Neural progenitor cell (in vitro differentiated cells): ENCODE data around the gene NDUFAF7. TPM values are rescaled to one million over a fixed set of nuclear protein-coding genes. Genes with fewer than 3 reads are reported as not detected.
A peak's percentile ranks its signal among the peaks of the same experiment; 100 is the strongest.

Experiments used
- DNase-seq: peaks from one replicate; pipeline ENCODE4 v3.0.0-alpha.2; 2016; ENCODE audit warnings: low spot score
- H2AFZ ChIP-seq: fragments of 200-600 bp; sonication (generic); replicated peaks from 2 replicates; pipeline ENCODE4 v1.6.1; 2016; ENCODE audit warnings: antibody characterized with exemption
- H3F3A ChIP-seq: fragments of 200-600 bp; sonication (generic); 2 replicates; pipeline ENCODE4 v1.6.1; 2016; ENCODE audit warnings: antibody characterized with exemption, low read depth
- H3K27ac ChIP-seq: fragments of 200-600 bp; sonication (generic); 2 replicates; pipeline ENCODE4 v1.5.1; 2016; ENCODE audit warnings: mild to moderate bottlenecking
- H3K27me3 ChIP-seq: fragments of 200-600 bp; sonication (generic); 2 replicates; pipeline ENCODE4 v1.6.1; 2016; ENCODE audit warnings: mild to moderate bottlenecking, moderate library complexity
- H3K36me3 ChIP-seq: fragments of 200-600 bp; sonication (generic); 2 replicates; pipeline ENCODE4 v1.5.1; 2016
- H3K4me1 ChIP-seq: fragments of 200-600 bp; sonication (generic); 2 replicates; pipeline ENCODE4 v1.6.1; 2016; ENCODE audit warnings: mixed run types
- H3K4me2 ChIP-seq: fragments of 200-600 bp; sonication (generic); 2 replicates; pipeline ENCODE4 v1.6.1; 2016
- H3K4me3 ChIP-seq: fragments of 200-600 bp; sonication (generic); 2 replicates; pipeline ENCODE4 v1.5.1; 2016
- H3K79me2 ChIP-seq: fragments of 200-600 bp; sonication (generic); 2 replicates; pipeline ENCODE4 v1.6.1; 2016; ENCODE audit warnings: low read depth
- H3K9ac ChIP-seq: fragments of 200-600 bp; sonication (generic); 2 replicates; pipeline ENCODE4 v1.6.1; 2016
- H3K9me3 ChIP-seq: fragments of 200-600 bp; sonication (generic); 2 replicates; pipeline ENCODE4 v1.5.1; 2016; ENCODE audit warnings: low read depth
- H4K20me1 ChIP-seq: fragments of 200-600 bp; sonication (generic); 2 replicates; pipeline ENCODE4 v1.6.1; 2016; ENCODE audit warnings: low read depth
- H3K27ac Mint-ChIP-seq: 3 replicates; pipeline ENCODE4 v1.8.0; 2021; ENCODE audit warnings: mixed read lengths
- H3K27me3 Mint-ChIP-seq: 2 replicates; pipeline ENCODE4 v1.8.0; 2022; ENCODE audit warnings: low read depth, mild to moderate bottlenecking, inconsistent platforms, moderate library complexity, mixed read lengths; ENCODE audit not compliant: insufficient read depth
- H3K36me3 Mint-ChIP-seq: 3 replicates; pipeline ENCODE4 v1.8.0; 2021; ENCODE audit warnings: mixed read lengths
- H3K4me1 Mint-ChIP-seq: 3 replicates; pipeline ENCODE4 v1.8.0; 2021; ENCODE audit warnings: mixed read lengths
- H3K4me3 Mint-ChIP-seq: 3 replicates; pipeline ENCODE4 v1.8.0; 2021; ENCODE audit warnings: mild to moderate bottlenecking, moderate library complexity, mixed read lengths
- H3K9me3 Mint-ChIP-seq: 3 replicates; pipeline ENCODE4 v1.8.0; 2020; ENCODE audit warnings: mixed read lengths
- CTCF ChIP-seq: fragments of 200-600 bp; sonication (generic); IDR thresholded peaks from 2 replicates; pipeline ENCODE4 v1.5.1; 2017; ENCODE audit warnings: antibody characterized with exemption, mild to moderate bottlenecking
- EZH2 ChIP-seq: fragments of 200-600 bp; sonication (generic); IDR thresholded peaks from 2 replicates; pipeline ENCODE4 v1.6.1; 2017; ENCODE audit warnings: antibody characterized with exemption, mild to moderate bottlenecking, moderate library complexity
- EZH2phosphoT487 ChIP-seq: fragments of 200-600 bp; sonication (generic); IDR thresholded peaks from 2 replicates; pipeline ENCODE4 v1.6.1; 2017; ENCODE audit warnings: antibody characterized with exemption
- total RNA-seq: library from RNA; depleted of rRNA; stranded (reverse); fragments of >200 nt; gene quantifications from 2 replicates; pipeline ENCODE4 v1.2.3, GENCODE V29; 2015; ENCODE audit warnings: low replicate concordance

The NDUFAF7 gene
- total RNA-seq, 1 donor from 2014 or later, result 47.4 TPM

GRCh38 chr2:37198681-37199065, 32.8 kb upstream of the NDUFAF7 start:
- Histone ChIP-seq H3K79me2 (peaks cover 9% of the 10 kb centered on the region), H3K9me3 (peaks cover under 1% of the 10 kb centered on the region), H4K20me1 (no peaks in the 10 kb centered on the region), H3K4me1 (peaks cover 9% of the 10 kb centered on the region), H3K27ac (no peak overlapping the region), H3K27me3 (no peaks in the 10 kb centered on the region), H3F3A (peaks cover 12% of the 10 kb centered on the region), H3K4me2 (peak overlapping the region; percentile 12), H3K4me3 (no peak overlapping the region), H3K9ac (no peak overlapping the region), H3K36me3 (peaks cover 22% of the 10 kb centered on the region), H2AFZ (no peak overlapping the region)
- no peak overlapping the region for H3K4me3 Mint-ChIP-seq
- H3K27me3 Mint-ChIP-seq, result no peaks in the 10 kb centered on the region
- peaks cover 19% of the 10 kb centered on the region for H3K36me3 Mint-ChIP-seq
- no peak for DNase-seq
- TF ChIP-seq CTCF (no peak), EZH2phosphoT487 (no peak), EZH2 (no peak)
- H3K9me3 Mint-ChIP-seq, result peaks cover 3% of the 10 kb centered on the region
- H3K4me1 Mint-ChIP-seq, result no peaks in the 10 kb centered on the region
- no peak overlapping the region for H3K27ac Mint-ChIP-seq

GRCh38 chr2:37201208-37201607, 30.2 kb upstream of the NDUFAF7 start:
- Mint-ChIP-seq H3K4me3 (no peak overlapping the region), H3K27ac (no peak overlapping the region), H3K4me1 (peaks cover 4% of the 10 kb centered on the region), H3K9me3 (peaks cover 17% of the 10 kb centered on the region), H3K27me3 (no peaks in the 10 kb centered on the region), H3K36me3 (peaks cover 43% of the 10 kb centered on the region)
- H3K9ac ChIP-seq, result no peak overlapping the region
- no peaks in the 10 kb centered on the region for H4K20me1 ChIP-seq
- H3K4me2 ChIP-seq, result no peak overlapping the region
- no peak for DNase-seq
- H3K9me3 ChIP-seq, result peaks cover 5% of the 10 kb centered on the region
- peaks cover 29% of the 10 kb centered on the region for H3F3A ChIP-seq
- H2AFZ ChIP-seq, result no peak overlapping the region
- no peak for TF ChIP-seq EZH2phosphoT487
- TF ChIP-seq EZH2, result no peak
- TF ChIP-seq CTCF, result no peak
- no peaks in the 10 kb centered on the region for H3K27me3 ChIP-seq
- peaks cover 21% of the 10 kb centered on the region for H3K79me2 ChIP-seq
- H3K36me3 ChIP-seq, result peaks cover 26% of the 10 kb centered on the region
- H3K27ac ChIP-seq, result no peak overlapping the region
- H3K4me1 ChIP-seq, result peaks cover 24% of the 10 kb centered on the region
- H3K4me3 ChIP-seq, result no peak overlapping the region

GRCh38 chr2:37201766-37202165, 29.7 kb upstream of the NDUFAF7 start:
- Mint-ChIP-seq H3K27me3 (no peaks in the 10 kb centered on the region), H3K27ac (no peak overlapping the region), H3K4me3 (no peak overlapping the region), H3K9me3 (peaks cover 18% of the 10 kb centered on the region), H3K4me1 (peaks cover 4% of the 10 kb centered on the region), H3K36me3 (peaks cover 49% of the 10 kb centered on the region)
- H3K4me3 ChIP-seq, result no peak overlapping the region
- peaks cover 30% of the 10 kb centered on the region for H3K36me3 ChIP-seq
- H3K27ac ChIP-seq, result no peak overlapping the region
- H3K27me3 ChIP-seq, result no peaks in the 10 kb centered on the region
- TF ChIP-seq EZH2phosphoT487 (no peak), EZH2 (no peak), CTCF (no peak)
- DNase-seq, result no peak
- peaks cover 27% of the 10 kb centered on the region for H3K79me2 ChIP-seq
- H3K9me3 ChIP-seq, result peaks cover 5% of the 10 kb centered on the region
- peaks cover 34% of the 10 kb centered on the region for H3F3A ChIP-seq
- H4K20me1 ChIP-seq, result no peaks in the 10 kb centered on the region
- H3K4me2 ChIP-seq, result no peak overlapping the region
- no peak overlapping the region for H3K9ac ChIP-seq
- H3K4me1 ChIP-seq, result peaks cover 25% of the 10 kb centered on the region
- no peak overlapping the region for H2AFZ ChIP-seq
